IMR-90 (cell line): Measurements from ENCODE around the gene LMO4.

Source experiments
- BHLHE40 ChIP-seq: fragments of 150-350 bp; IDR thresholded peaks from 2 replicates; pipeline ENCODE4 v1.6.1; 2016; ENCODE audit warnings: mild to moderate bottlenecking, low read depth, low read length
- CTCF ChIP-seq: conservative IDR thresholded peaks from 2 replicates; pipeline ENCODE4 v1.5.1; 2012; ENCODE audit warnings: mild to moderate bottlenecking, low read depth, low read length, improper control_type of control experiment
- MXI1 ChIP-seq: IDR thresholded peaks from 2 replicates; pipeline ENCODE4 v1.6.1; 2012; ENCODE audit warnings: low read depth, mild to moderate bottlenecking, low read length, moderate library complexity, borderline replicate concordance

DNA sequence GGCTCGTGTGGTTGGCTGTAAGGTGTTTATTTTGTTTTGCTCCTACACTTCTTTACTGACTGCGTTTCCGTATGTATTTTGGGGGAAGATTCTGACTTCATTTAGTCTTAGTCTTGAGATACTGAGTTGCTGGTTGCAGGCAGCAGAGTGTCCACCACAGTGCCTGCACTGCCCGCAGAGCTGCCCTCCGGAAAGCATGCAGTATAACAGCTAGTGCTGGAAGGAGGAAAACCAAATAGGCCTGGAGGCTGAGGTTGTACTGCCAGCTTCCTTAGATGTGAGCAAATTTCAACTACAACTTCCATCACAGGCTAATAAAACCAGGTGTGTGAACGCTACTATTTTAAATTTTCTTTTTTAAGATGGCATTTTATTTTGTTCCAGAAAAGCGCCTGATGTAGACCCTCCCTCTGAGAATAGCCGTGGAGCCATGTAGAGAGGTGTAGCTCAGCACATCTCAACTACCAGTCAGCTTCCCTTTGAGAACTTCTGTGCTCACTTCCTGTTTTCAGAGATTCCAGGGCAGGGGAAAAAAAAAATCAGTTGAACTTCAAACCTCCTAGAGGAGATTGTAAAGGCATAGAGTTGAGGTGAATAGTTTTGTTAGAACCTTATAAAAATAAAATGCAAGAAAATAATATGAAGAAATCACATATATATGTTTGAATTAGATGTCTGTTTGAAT, 17.6 kb downstream of the LMO4 start:
- no peak for TF ChIP-seq CTCF
- no peak for TF ChIP-seq BHLHE40
- no peak for TF ChIP-seq MXI1
